Bronchial epithelial cell (primary cell): ENCODE results near the gene PTPRN2. TPM values are rescaled to one million over a fixed set of nuclear protein-coding genes. Genes with fewer than 3 reads are reported as not detected.

Source experiments
- DNase-seq: peaks from one replicate; pipeline ENCODE4 v3.0.0-alpha.2; 2010; ENCODE audit warnings: low read depth
- FAIRE-seq: peaks from 2 replicates; lab custom pipeline; 2011; peaks lifted over from hg19 to GRCh38; lab: Jason Lieb, UNC
- H3K27me3 ChIP-seq: 2 replicates; pipeline ENCODE4 v1.5.1; 2011; ENCODE audit warnings: low read length; ENCODE audit not compliant: control insufficient read depth, insufficient read depth
- H3K36me3 ChIP-seq: 2 replicates; pipeline ENCODE4 v1.5.1; 2011; ENCODE audit warnings: low read length; ENCODE audit not compliant: control insufficient read depth, insufficient read depth
- H3K4me3 ChIP-seq: 2 replicates; pipeline ENCODE4 v1.5.1; 2011; ENCODE audit warnings: mild to moderate bottlenecking, low read depth, low read length, control low read depth
- total RNA-seq: library from RNA; depleted of rRNA; stranded (reverse); fragments of >200 nt; gene quantifications from 2 replicates; pipeline ENCODE4 v1.2.1, GENCODE V29; 2014
- TF ChIP-seq, protein P1 (sequence below): IDR thresholded peaks from 2 replicates; pipeline ENCODE4 v1.5.1; 2011; ENCODE audit warnings: mild to moderate bottlenecking, moderate library complexity, low read length, control low read depth, inconsistent platforms; ENCODE audit not compliant: insufficient read depth, severe bottlenecking

PTPRN2 gene
- total RNA-seq, 1 donor from 2014 or later = 1.1 TPM

DNA sequence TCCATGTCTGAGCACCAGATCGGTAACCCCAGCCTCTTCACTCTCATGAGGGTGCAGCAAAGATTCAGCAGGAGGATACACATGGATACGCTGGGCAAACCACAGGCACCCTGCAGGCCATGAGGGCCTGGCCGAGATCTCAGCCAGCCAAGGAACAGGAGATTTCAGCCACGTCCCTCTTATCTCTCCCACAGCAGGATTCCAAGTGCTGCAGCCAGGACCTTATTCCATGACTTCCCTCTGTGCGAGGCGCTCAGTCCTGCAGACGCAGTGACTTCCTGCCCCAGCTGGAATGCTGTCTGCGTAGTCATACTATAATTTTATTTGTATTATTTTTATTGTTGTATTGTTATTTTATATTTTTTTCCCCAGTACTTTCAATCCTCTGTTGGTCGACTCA is 66.8 kb downstream of the PTPRN2 start:
- Histone ChIP-seq H3K4me3 (no peak overlapping the region), H3K36me3 (no peaks in the 10 kb centered on the region), H3K27me3 (no peaks in the 10 kb centered on the region)
- DNase-seq = no peak
- TF ChIP-seq, protein P1, sequence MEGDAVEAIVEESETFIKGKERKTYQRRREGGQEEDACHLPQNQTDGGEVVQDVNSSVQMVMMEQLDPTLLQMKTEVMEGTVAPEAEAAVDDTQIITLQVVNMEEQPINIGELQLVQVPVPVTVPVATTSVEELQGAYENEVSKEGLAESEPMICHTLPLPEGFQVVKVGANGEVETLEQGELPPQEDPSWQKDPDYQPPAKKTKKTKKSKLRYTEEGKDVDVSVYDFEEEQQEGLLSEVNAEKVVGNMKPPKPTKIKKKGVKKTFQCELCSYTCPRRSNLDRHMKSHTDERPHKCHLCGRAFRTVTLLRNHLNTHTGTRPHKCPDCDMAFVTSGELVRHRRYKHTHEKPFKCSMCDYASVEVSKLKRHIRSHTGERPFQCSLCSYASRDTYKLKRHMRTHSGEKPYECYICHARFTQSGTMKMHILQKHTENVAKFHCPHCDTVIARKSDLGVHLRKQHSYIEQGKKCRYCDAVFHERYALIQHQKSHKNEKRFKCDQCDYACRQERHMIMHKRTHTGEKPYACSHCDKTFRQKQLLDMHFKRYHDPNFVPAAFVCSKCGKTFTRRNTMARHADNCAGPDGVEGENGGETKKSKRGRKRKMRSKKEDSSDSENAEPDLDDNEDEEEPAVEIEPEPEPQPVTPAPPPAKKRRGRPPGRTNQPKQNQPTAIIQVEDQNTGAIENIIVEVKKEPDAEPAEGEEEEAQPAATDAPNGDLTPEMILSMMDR = no peak
- no peak for FAIRE-seq

DNA sequence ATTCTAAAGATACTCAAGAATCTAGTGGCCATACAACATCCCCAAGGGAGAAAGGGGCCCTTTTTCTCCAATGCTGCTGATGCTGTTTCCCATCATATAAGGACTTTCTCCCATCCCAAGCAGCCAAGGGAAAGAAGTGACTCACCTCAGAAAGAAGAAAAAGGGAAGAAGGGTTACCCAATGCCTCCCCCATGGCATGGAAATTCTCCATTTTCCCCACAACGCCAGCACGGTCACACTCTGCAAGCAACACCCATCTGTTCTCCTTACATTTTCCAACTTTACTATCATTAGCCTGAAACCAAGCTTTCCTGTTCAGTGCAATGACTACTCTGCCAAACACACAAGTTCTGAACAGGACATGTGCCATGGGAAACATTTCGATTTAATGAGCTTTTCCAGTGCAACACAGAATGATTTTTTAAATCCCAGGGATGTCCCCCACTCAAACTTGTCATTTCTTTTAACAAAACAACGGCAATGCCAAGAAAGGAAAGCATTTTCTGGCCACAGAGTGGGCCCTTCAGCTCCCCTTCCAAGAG is 67.9 kb downstream of the PTPRN2 start:
- TF ChIP-seq, protein P1 = no peak
- Histone ChIP-seq H3K4me3 (no peak overlapping the region), H3K27me3 (no peaks in the 10 kb centered on the region), H3K36me3 (no peaks in the 10 kb centered on the region)
- no peak for FAIRE-seq
- DNase-seq = no peak

DNA sequence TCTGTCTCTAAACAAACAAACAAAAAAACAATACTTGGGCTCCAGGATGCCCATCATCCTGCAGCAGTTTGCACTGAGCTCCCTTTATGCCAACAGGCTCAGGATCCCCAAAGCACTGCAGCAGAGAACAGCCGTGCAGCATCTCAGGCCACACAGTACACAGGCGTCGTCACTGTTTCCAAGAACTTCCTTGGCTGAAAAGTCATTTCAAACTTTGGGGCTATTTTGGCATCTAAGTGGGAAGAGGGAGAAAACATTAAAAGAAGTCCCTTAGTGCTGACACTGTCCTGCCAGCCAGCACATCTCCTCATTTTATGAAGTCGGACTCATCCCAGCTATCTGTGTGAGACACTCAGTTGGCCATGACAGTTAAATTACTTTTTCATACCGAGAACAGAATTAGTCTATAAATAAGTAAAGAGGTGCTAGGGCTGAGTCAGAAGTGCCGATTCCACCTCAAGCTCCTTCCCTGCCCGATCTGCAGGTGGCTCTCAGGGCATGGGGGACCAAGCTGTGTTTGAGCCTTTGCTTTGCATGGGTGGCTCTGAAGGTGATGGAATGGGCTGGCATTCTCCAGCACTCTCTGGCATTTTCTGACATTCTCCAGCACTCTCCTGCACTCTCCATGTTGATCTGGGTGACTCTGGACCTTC is 68.5 kb downstream of the PTPRN2 start:
- Histone ChIP-seq H3K4me3 (no peak overlapping the region), H3K36me3 (no peaks in the 10 kb centered on the region), H3K27me3 (no peaks in the 10 kb centered on the region)
- no peak for FAIRE-seq
- TF ChIP-seq, protein P1 = no peak
- DNase-seq = no peak

DNA sequence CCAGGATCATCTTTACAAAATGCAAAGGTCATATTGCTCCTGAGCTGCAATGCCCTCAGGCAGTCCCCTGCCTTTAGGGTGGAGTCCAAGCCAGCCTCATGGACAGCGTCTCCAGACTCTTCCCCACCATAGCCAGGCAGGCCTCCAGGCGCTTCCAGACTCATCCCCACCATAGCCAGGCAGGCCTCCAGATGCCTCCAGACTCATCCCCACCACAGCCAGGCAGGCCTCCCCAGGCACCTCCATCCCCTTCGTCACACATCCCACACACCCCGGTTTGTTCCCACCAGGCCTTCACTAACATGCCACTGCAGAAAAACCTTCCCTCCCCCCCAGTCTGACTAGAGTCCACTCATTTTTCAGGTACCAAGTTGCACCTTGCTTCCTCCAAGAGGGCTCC is 70.1 kb downstream of the PTPRN2 start:
- FAIRE-seq (no peak), DNase-seq (no peak)
- Histone ChIP-seq H3K36me3 (no peaks in the 10 kb centered on the region), H3K4me3 (no peak overlapping the region), H3K27me3 (no peaks in the 10 kb centered on the region)
- TF ChIP-seq, protein P1 = no peak

DNA sequence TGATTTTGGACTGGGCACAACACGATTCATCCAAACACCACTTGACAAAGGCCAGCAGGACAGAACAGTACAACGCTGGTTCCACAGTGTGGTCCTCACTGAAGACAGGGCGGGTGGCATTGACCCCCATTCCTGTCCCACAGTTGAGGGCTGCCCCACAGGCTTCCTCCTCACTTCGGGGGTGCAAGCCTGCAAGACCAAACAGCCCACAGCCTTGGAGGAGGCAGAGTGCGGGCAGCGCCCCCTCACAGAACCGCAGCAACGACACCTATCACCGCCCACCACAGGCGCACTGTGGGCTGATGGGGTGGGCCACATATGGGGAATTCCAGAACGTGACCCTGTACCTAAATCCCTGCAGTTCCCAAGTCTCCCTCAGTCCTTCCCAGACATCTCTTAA is 70.6 kb downstream of the PTPRN2 start:
- Histone ChIP-seq H3K27me3 (no peaks in the 10 kb centered on the region), H3K36me3 (no peaks in the 10 kb centered on the region), H3K4me3 (no peak overlapping the region)
- DNase-seq (no peak), FAIRE-seq (no peak)
- TF ChIP-seq, protein P1 = no peak

DNA sequence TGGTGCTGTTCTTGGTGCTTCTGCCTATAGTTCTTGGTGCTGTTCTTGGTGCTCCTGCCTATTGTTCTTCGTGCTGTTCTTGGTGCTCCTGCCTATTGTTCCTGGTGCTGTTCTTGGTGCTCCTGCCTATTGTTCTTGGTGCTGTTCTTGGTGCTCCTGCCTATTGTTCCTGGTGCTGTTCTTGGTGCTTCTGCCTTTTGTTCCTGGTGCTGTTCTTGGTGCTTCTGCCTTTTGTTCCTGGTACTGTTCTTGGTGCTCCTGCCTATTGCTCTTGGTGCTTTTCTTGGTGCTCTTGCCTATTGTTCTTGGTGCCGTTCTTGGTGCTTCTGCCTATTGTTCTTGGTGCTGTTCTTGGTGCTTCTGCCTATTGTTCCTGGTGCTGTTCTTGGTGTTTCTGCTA is 71.1 kb downstream of the PTPRN2 start:
- TF ChIP-seq, protein P1 = no peak
- Histone ChIP-seq H3K27me3 (no peaks in the 10 kb centered on the region), H3K4me3 (no peak overlapping the region), H3K36me3 (no peaks in the 10 kb centered on the region)
- DNase-seq (no peak), FAIRE-seq (no peak)
